ENCODE measurements around the gene WIPF2.

The WIPF2 gene

GRCh38 chr17:40253565-40253964 lies 34.5 kb downstream of the WIPF2 start:
- DNase-seq (ENCODE audit: low read depth), result no peak
- TF ChIP-seq, protein P1, sequence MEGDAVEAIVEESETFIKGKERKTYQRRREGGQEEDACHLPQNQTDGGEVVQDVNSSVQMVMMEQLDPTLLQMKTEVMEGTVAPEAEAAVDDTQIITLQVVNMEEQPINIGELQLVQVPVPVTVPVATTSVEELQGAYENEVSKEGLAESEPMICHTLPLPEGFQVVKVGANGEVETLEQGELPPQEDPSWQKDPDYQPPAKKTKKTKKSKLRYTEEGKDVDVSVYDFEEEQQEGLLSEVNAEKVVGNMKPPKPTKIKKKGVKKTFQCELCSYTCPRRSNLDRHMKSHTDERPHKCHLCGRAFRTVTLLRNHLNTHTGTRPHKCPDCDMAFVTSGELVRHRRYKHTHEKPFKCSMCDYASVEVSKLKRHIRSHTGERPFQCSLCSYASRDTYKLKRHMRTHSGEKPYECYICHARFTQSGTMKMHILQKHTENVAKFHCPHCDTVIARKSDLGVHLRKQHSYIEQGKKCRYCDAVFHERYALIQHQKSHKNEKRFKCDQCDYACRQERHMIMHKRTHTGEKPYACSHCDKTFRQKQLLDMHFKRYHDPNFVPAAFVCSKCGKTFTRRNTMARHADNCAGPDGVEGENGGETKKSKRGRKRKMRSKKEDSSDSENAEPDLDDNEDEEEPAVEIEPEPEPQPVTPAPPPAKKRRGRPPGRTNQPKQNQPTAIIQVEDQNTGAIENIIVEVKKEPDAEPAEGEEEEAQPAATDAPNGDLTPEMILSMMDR (conservative IDR thresholded peaks at IDR 0.05; ENCODE audit: low read depth, low read length), result no peak
- H3K4me3 ChIP-seq (ENCODE audit: low read length), result no peak overlapping the region

- DNase-seq (ENCODE audit: low read depth), result no peak
- TF ChIP-seq, protein P1 (conservative IDR thresholded peaks at IDR 0.05; ENCODE audit: low read depth, low read length), result no peak
- no peak overlapping the region for H3K4me3 ChIP-seq (ENCODE audit: low read length)
Observed at GRCh38 chr17:40259505-40259904, 40.4 kb downstream of the WIPF2 start.

DNA sequence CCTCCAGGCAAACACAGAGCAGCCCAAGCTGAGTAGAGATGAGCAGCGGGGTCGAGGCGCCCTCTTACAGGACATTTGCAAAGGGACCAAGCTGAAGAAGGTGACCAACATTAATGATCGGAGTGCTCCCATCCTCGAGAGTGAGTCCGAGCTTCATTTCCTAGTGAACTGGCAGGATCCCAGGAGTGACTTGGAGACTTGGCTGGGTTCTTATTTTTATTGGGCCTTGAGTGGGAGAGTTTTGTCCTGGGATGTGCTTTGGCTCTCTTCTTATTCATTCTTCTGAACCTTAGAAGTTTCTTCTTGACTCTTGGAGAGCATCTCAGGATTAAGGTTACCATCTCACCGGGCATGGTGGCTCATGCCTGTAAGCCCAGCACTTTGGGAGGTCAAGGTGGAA lies 41.4 kb downstream of the WIPF2 start:
- no peak for DNase-seq (ENCODE audit: low read depth)
- TF ChIP-seq, protein P1 (conservative IDR thresholded peaks at IDR 0.05; ENCODE audit: low read depth, low read length), result no peak
- no peak overlapping the region for H3K4me3 ChIP-seq (ENCODE audit: low read length)

GRCh38 chr17:40264458-40265185 lies 45.5 kb downstream of the WIPF2 start:
- no peak overlapping the region for H3K4me3 ChIP-seq (ENCODE audit: low read length)
- DNase-seq (ENCODE audit: low read depth), result no peak
- TF ChIP-seq, protein P1 (conservative IDR thresholded peaks at IDR 0.05; ENCODE audit: low read depth, low read length), result no peak

DNA sequence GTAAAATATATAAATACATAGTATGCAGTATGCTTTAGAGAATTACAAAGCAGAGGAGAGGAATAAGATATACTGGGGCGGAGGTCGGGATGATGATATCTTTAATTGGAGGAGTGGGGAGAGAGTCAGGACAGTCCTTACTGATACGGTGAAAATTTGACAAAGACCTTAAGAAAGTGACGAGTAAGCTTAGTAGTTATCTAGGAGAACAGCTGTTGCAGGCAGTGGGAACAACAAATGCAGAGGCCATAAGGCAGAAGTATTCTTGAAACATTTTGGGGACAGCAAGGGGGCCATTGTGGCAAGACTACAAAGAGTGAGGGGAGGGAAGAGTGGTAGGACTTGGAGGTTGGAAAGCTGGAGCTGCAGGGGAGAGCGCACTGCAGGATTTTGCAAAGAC lies 46.2 kb downstream of the WIPF2 start:
- DNase-seq (ENCODE audit: low read depth), result no peak
- TF ChIP-seq, protein P1 (conservative IDR thresholded peaks at IDR 0.05; ENCODE audit: low read depth, low read length), result no peak
- no peak overlapping the region for H3K4me3 ChIP-seq (ENCODE audit: low read length)

- TF ChIP-seq, protein P1 (conservative IDR thresholded peaks at IDR 0.05; ENCODE audit: low read depth, low read length), result no peak
- H3K4me3 ChIP-seq (ENCODE audit: low read length), result no peak overlapping the region
- DNase-seq (ENCODE audit: low read depth), result no peak
Observed at GRCh38 chr17:40266882-40267281, 47.8 kb downstream of the WIPF2 start.

DNA sequence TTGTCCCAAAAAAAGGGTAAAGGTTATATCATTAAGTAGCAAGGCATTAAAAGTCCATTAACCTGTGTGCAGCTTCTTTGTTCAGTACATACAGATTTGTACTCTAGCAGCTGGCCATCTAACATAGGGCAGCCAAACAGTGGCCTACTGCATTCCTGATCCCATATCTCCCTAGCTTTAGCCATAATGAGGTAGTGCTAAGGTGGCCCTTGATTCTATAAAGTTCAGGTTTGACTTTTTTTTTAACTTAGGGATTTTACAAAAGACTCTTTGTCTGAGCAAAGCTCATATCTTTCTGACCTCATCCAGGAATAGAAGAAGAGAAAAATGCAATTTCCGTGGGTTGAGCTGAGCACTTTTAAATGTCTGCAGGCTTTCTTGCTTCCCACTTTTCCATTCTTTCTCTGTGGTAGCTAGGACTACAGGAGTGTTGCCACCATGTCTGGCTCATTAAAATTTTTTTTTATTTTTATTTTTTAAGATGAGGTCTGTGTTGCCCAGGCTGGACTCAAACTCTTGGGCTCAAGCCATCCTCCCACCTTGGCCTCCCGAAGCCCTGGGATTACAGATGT lies 49.1 kb downstream of the WIPF2 start:
- H3K4me3 ChIP-seq (ENCODE audit: low read length), result no peak overlapping the region
- no peak for DNase-seq (ENCODE audit: low read depth)
- TF ChIP-seq, protein P1 (conservative IDR thresholded peaks at IDR 0.05; ENCODE audit: low read depth, low read length), result no peak

Measured in retinal pigment epithelial cell (primary cell).